ENCODE measurements around the gene CD2.

The CD2 gene

DNA sequence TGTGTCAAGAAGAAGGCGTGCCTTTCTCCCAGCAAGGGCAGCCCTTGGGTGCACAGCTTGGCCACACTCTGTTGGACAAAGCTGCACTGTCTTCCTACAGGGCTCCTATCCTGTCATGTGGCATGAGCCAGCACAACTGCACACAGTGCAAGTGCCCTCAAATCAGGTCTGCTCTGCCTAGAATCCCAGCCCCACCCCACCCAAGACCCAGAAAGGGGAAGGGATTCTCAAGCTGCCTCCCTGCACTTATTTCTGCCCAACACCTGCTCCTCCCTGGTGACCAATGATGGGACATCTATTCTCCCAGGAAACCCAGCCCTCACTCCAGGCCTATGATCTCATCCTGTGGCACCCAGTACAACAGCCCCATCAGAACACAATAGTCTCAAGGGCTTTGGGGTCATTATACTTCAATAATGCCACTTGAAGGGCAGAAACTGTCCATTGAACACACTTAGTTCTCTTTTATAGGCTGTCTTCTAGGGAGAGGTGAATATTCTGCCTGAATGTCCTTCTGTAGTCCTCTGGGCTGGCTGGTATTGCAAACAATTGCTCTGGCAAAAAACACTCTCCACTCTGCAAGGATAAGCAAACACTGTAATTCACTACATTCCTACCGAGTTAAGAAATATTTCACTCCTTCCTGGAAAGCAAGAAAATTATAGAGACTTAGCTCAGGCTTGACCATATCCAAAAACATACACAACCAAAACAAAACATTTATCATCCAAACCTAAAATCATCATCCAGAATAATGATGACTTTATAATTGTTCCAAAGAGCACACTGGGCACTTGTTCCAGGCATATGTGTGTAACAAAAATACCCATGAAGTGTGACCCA is 43.6 kb upstream of the CD2 start:
- TF ChIP-seq, protein P1, sequence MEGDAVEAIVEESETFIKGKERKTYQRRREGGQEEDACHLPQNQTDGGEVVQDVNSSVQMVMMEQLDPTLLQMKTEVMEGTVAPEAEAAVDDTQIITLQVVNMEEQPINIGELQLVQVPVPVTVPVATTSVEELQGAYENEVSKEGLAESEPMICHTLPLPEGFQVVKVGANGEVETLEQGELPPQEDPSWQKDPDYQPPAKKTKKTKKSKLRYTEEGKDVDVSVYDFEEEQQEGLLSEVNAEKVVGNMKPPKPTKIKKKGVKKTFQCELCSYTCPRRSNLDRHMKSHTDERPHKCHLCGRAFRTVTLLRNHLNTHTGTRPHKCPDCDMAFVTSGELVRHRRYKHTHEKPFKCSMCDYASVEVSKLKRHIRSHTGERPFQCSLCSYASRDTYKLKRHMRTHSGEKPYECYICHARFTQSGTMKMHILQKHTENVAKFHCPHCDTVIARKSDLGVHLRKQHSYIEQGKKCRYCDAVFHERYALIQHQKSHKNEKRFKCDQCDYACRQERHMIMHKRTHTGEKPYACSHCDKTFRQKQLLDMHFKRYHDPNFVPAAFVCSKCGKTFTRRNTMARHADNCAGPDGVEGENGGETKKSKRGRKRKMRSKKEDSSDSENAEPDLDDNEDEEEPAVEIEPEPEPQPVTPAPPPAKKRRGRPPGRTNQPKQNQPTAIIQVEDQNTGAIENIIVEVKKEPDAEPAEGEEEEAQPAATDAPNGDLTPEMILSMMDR (IDR thresholded peaks at IDR 0.05; ENCODE audit: low read depth, low read length, missing control alignments), result no peak
- H3K4me3 ChIP-seq (ENCODE audit: low read depth, low read length), result no peak overlapping the region
- H3K27me3 ChIP-seq (replicated peaks), result no peaks in the 10 kb centered on the region
- H3K27ac ChIP-seq, result no peak overlapping the region
- H3K36me3 ChIP-seq (replicated peaks), result no peaks in the 10 kb centered on the region
- no peak for DNase-seq
- in situ Hi-C loops (cut with HindIII; ENCODE audit: low pct_ligation_motif_present, low sequenced_read_pairs), result no loop called here

DNA sequence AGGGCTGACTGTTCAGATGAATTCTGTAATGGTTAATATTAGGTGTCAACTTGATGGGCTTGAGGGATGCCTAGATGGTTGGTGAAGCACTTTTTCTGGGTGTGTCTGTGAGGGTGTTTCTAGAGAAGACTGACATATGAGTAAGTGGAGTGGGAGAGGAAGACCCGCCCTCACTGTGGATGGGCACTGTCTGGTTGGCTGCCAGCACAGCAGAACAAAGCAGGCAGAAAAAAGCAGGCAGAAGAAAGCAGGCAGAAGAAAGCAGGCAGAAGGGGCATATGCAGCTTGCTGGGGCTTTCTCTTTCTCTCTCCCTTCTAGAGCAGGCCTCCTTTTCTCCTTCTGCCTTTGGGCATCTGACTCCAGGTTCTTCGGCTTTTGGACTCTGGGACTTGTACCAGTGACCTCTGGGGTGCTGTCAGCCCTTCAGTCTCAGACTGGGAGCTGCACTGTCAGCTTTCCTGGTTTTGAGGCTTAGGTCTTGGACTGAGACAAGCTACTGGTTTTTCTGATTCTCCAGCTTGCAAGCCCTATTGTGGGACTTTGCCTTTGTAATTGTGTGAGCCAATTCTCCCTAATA is 42.9 kb upstream of the CD2 start:
- Histone ChIP-seq H3K4me3 (ENCODE audit: low read depth, low read length) (no peak overlapping the region), H3K27ac (no peak overlapping the region), H3K36me3 (replicated peaks) (no peaks in the 10 kb centered on the region), H3K27me3 (replicated peaks) (no peaks in the 10 kb centered on the region)
- no peak for DNase-seq
- in situ Hi-C loops (cut with HindIII; ENCODE audit: low pct_ligation_motif_present, low sequenced_read_pairs), result no loop called here
- TF ChIP-seq, protein P1 (IDR thresholded peaks at IDR 0.05; ENCODE audit: low read depth, low read length, missing control alignments), result no peak

DNA sequence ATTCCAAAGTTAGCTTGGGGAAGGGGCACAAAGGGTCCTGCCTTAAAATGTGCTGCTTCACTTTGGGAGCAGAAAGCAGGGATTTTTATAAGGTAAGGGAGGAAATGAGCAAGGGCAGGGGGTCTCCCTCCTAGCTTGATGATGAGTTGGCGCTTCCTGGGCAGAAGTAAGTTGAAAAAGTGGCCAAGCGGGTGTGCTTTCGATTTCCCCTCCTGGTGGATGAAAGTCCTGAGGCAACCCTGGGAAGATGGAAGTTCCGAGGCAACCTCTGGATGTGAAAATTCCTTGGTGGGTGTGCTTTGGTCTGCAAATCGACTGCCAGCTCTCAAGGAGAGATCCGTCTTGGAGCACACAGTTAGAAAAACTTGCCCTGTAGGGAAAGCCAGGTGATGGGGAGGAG is 41.7 kb upstream of the CD2 start:
- Histone ChIP-seq H3K36me3 (replicated peaks) (no peaks in the 10 kb centered on the region), H3K27ac (no peak overlapping the region), H3K4me3 (ENCODE audit: low read depth, low read length) (no peak overlapping the region), H3K27me3 (replicated peaks) (no peaks in the 10 kb centered on the region)
- no peak for DNase-seq
- in situ Hi-C loops (cut with HindIII; ENCODE audit: low pct_ligation_motif_present, low sequenced_read_pairs), result no loop called here
- TF ChIP-seq, protein P1 (IDR thresholded peaks at IDR 0.05; ENCODE audit: low read depth, low read length, missing control alignments), result no peak

DNA sequence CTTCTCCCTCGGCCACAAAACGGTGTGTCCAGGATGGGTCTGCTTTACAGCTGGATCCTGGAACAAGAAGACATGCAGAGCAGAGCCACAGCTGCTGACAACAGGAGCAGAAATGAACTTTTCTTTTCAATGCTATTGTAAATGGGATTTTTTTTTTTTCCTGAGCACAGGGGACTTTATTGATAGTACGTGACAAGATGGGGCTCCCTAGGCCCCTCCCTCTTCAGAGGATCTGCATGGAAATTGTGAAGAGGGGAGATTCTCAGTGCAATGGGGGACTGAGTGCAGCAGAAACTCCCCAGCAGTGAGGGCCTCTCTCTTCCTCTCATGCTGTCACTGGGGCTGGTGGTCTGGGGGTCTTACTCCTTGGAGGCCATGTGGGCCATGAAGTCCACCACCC is 40.8 kb upstream of the CD2 start:
- TF ChIP-seq, protein P1 (IDR thresholded peaks at IDR 0.05; ENCODE audit: low read depth, low read length, missing control alignments), result no peak
- Histone ChIP-seq H3K36me3 (replicated peaks) (no peaks in the 10 kb centered on the region), H3K27me3 (replicated peaks) (no peaks in the 10 kb centered on the region), H3K27ac (no peak overlapping the region), H3K4me3 (ENCODE audit: low read depth, low read length) (no peak overlapping the region)
- in situ Hi-C loops (cut with HindIII; ENCODE audit: low pct_ligation_motif_present, low sequenced_read_pairs), result no loop called here
- no peak for DNase-seq

DNA sequence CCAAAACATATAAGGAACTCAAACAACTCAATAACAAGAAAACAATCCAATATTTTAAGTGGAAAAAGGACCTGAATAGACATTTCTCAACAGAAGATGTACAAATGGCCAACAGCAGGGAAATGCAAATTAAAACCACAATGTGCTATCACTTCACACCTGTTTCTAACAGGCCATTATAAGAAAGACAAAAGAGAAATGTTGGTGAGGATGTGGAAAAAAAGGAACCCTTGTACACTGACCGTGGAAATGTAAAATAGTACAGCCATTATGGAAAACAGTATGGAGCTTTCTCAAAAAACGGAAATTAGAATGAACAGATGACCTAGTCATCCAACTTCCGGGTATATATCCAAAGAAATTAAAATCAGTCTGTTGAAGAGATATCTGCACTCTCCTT is 37.8 kb upstream of the CD2 start:
- no peak overlapping the region for H3K4me3 ChIP-seq (ENCODE audit: low read depth, low read length)
- H3K27me3 ChIP-seq (replicated peaks), result no peaks in the 10 kb centered on the region
- no peak for DNase-seq
- no peak overlapping the region for H3K27ac ChIP-seq
- TF ChIP-seq, protein P1 (IDR thresholded peaks at IDR 0.05; ENCODE audit: low read depth, low read length, missing control alignments), result no peak
- no peaks in the 10 kb centered on the region for H3K36me3 ChIP-seq (replicated peaks)
- in situ Hi-C loops (cut with HindIII; ENCODE audit: low pct_ligation_motif_present, low sequenced_read_pairs), result no loop called here
